ENCODE measurements around the gene DCLK2. TPM values are rescaled to one million over a fixed set of nuclear protein-coding genes. Genes with fewer than 3 reads are reported as not detected.

Gene DCLK2
- total and polyA plus RNA-seq, 2 of the 4 experiments (the other 2 are of a cell fraction), result 11.3 to 15.5 TPM

- H2BK5ac ChIP-seq (ENCODE audit: low read depth, low read length, poor library complexity, severe bottlenecking), result no peak overlapping the region
- POLR2A ChIA-PET (ENCODE audit: unreplicated experiment), result no interaction called here
- H3K9me1 ChIP-seq (ENCODE audit: insufficient read depth, low read length), result no peaks in the 10 kb centered on the region
- no peak overlapping the region for H2BK20ac ChIP-seq (ENCODE audit: low read depth, low read length)
- H2BK120ac ChIP-seq (ENCODE audit: low read depth, low read length), result no peak overlapping the region
- BruUV-seq (replicated peaks), result no TSS peak
- in situ Hi-C loops (cut with MboI; ENCODE audit: low sequenced_read_pairs), result no loop called here
- ATAC-seq (ENCODE audit: low read depth) (no peak), DNase-seq (no peak)
- no peak overlapping the region for H3K14ac ChIP-seq (replicated peaks; ENCODE audit: low read depth, low read length)
- H3K4me1 ChIP-seq (ENCODE audit: control insufficient read depth, insufficient read depth, low read length), result no peaks in the 10 kb centered on the region
- no peak overlapping the region for H4K8ac ChIP-seq (ENCODE audit: low read depth in 2 of 2, low read length in 2 of 2)
- no peaks in the 10 kb centered on the region for H3K79me1 ChIP-seq (ENCODE audit: low read depth in 1 of 2, low read length in 2 of 2)
- H4K91ac ChIP-seq (ENCODE audit: insufficient read depth, low read depth, low read length), result no peak overlapping the region
- peak overlapping the region; percentile 3 for H2AFZ ChIP-seq (replicated peaks; ENCODE audit: low read length, poor library complexity)
- H3K4me3 ChIP-seq (ENCODE audit: insufficient read depth, low read depth, low read length), result no peak overlapping the region
- no peak overlapping the region for H3K4ac ChIP-seq (ENCODE audit: low read depth, low read length)
- no peak overlapping the region for H4K5ac ChIP-seq (ENCODE audit: low read depth, low read length)
- no peak overlapping the region for H3K23ac ChIP-seq (ENCODE audit: low read depth, low read length)
- H4K20me1 ChIP-seq (ENCODE audit: insufficient read depth, low read length), result no peaks in the 10 kb centered on the region
- H3K36me3 ChIP-seq (ENCODE audit: control insufficient read depth, insufficient read depth, low read length), result no peaks in the 10 kb centered on the region
- no peak overlapping the region for H3K56ac ChIP-seq (ENCODE audit: extremely low read depth, insufficient read depth, low read length)
- dilution Hi-C loops (cut with HindIII; ENCODE audit: low sequenced_read_pairs, unreplicated experiment), result no loop called here
- CTCF ChIA-PET, result no interaction called here
- WGBS, 2 experiments (ENCODE audit: extremely low coverage in 2 of 2, insufficient read length in 1 of 2), result no CpG with 5 or more reads among the region's 4 CpGs
- H3K4me2 ChIP-seq (ENCODE audit: low read depth, low read length), result no peak overlapping the region
- H2BK15ac ChIP-seq (ENCODE audit: low read depth, low read length), result no peak overlapping the region
- H3K27ac ChIP-seq (ENCODE audit: insufficient read depth, low read length), result no peak overlapping the region
- no peak for TF ChIP-seq ELK1 (IDR thresholded peaks at IDR 0.05; ENCODE audit: borderline replicate concordance, low read depth, low read length)
- TF ChIP-seq MAZ (IDR thresholded peaks at IDR 0.05; ENCODE audit: borderline replicate concordance, low read depth, low read length), result no peak
- TF ChIP-seq BHLHE40 (IDR thresholded peaks at IDR 0.05; ENCODE audit: low read depth, low read length), result no peak
- no peak for TF ChIP-seq USF2 (IDR thresholded peaks at IDR 0.05; ENCODE audit: low read depth, low read length)
- TF ChIP-seq POLR2A (IDR thresholded peaks at IDR 0.05; ENCODE audit: low read depth, low read length), result no peak
- TF ChIP-seq SMC3 (IDR thresholded peaks at IDR 0.05; ENCODE audit: low read depth, low read length), result no peak
- TF ChIP-seq CEBPB (IDR thresholded peaks at IDR 0.05; ENCODE audit: low read depth, low read length), result no peak
- TF ChIP-seq RFX5 (IDR thresholded peaks at IDR 0.05; ENCODE audit: low read depth, low read length), result no peak
- no peak for TF ChIP-seq CHD1 (IDR thresholded peaks at IDR 0.05; ENCODE audit: low read depth, low read length)
- H2AK5ac ChIP-seq (ENCODE audit: low read depth, low read length), result no peak overlapping the region
- H2AK9ac ChIP-seq (replicated peaks; ENCODE audit: low read depth, low read length, poor library complexity), result no peak overlapping the region
- H3K9ac ChIP-seq (ENCODE audit: low read depth, low read length), result no peak overlapping the region
- H3K9me3 ChIP-seq (ENCODE audit: control insufficient read depth, insufficient read depth, low read length), result no peaks in the 10 kb centered on the region
- H3K27me3 ChIP-seq (ENCODE audit: control insufficient read depth, insufficient read depth, low read length), result no peaks in the 10 kb centered on the region
- intact Hi-C loops (cut with micrococcal nuclease), result no loop called here
- no peak overlapping the region for H3K18ac ChIP-seq (ENCODE audit: low read depth, low read length)
These were observed 27.7 kb upstream of the DCLK2 start for GRCh38 chr4:150050566-150050965.

Data from IMR-90 (cell line).